HEK293 (cell line): Measurements from ENCODE around the gene DUSP18.

Source experiments
- BCL11B ChIP-seq: fragments of 450-650 bp; formaldehyde crosslinking; IDR thresholded peaks from 2 replicates; pipeline ENCODE4 v1.5.1; 2016; ENCODE audit warnings: low read depth, missing biosample characterization, missing genetic modification characterization
- GFI1B ChIP-seq: fragments of 450-650 bp; formaldehyde crosslinking; IDR thresholded peaks from 2 replicates; pipeline ENCODE4 v1.5.1; 2016; ENCODE audit warnings: missing biosample characterization, missing genetic modification characterization
- KLF8 ChIP-seq: fragments of 450-650 bp; formaldehyde crosslinking; IDR thresholded peaks from 2 replicates; pipeline ENCODE4 v1.5.1; 2016; ENCODE audit warnings: missing biosample characterization, missing genetic modification characterization
- MEIS1 ChIP-seq: sonication (generic); formaldehyde crosslinking; IDR thresholded peaks from 2 replicates; pipeline ENCODE4 v1.8.1; 2022; ENCODE audit warnings: missing genetic modification reagents, mild to moderate bottlenecking, borderline replicate concordance
- REST ChIP-seq: fragments of 450-650 bp; formaldehyde crosslinking; IDR thresholded peaks from 2 replicates; pipeline ENCODE4 v1.5.1; 2016; ENCODE audit warnings: missing biosample characterization, missing genetic modification characterization
- SP7 ChIP-seq: fragments of 450-650 bp; formaldehyde crosslinking; IDR thresholded peaks from 2 replicates; pipeline ENCODE4 v1.5.1; 2016; ENCODE audit warnings: missing biosample characterization, missing genetic modification characterization
- TCF7L2 ChIP-seq: IDR thresholded peaks from 2 replicates; pipeline ENCODE4 v1.6.1; 2011; ENCODE audit warnings: low read depth, mild to moderate bottlenecking, inconsistent platforms, low read length, moderate library complexity, borderline replicate concordance
- ZBTB10 ChIP-seq: fragments of 450-650 bp; formaldehyde crosslinking; IDR thresholded peaks from 2 replicates; pipeline ENCODE4 v1.5.1; 2016; ENCODE audit warnings: missing biosample characterization, missing genetic modification characterization
- ZBTB7A ChIP-seq: fragments of 450-650 bp; formaldehyde crosslinking; IDR thresholded peaks from 2 replicates; pipeline ENCODE4 v1.5.1; 2016; ENCODE audit warnings: low read depth, missing biosample characterization, missing genetic modification characterization
- ZEB2 ChIP-seq: fragments of 450-650 bp; formaldehyde crosslinking; IDR thresholded peaks from 2 replicates; pipeline ENCODE4 v1.5.1; 2016; ENCODE audit warnings: missing biosample characterization, missing genetic modification characterization
- ZNF121 ChIP-seq: fragments of 450-650 bp; formaldehyde crosslinking; IDR thresholded peaks from 2 replicates; pipeline ENCODE4 v1.5.1; 2016; ENCODE audit warnings: missing biosample characterization, missing genetic modification characterization
- ZNF148 ChIP-seq: fragments of 450-650 bp; formaldehyde crosslinking; IDR thresholded peaks from 2 replicates; pipeline ENCODE4 v1.5.0; 2017; ENCODE audit warnings: missing biosample characterization, missing genetic modification characterization, borderline replicate concordance
- ZNF174 ChIP-seq: fragments of 450-650 bp; formaldehyde crosslinking; IDR thresholded peaks from 2 replicates; pipeline ENCODE4 v1.5.0; 2017; ENCODE audit warnings: missing biosample characterization, mild to moderate bottlenecking, missing genetic modification characterization
- ZNF292 ChIP-seq: fragments of 450-650 bp; formaldehyde crosslinking; IDR thresholded peaks from 2 replicates; pipeline ENCODE4 v1.5.1; 2016; ENCODE audit warnings: low read depth, missing biosample characterization, missing genetic modification characterization, borderline replicate concordance
- ZNF341 ChIP-seq: fragments of 450-650 bp; formaldehyde crosslinking; IDR thresholded peaks from 2 replicates; pipeline ENCODE4; 2016; ENCODE audit warnings: low read depth, missing biosample characterization, missing genetic modification characterization
- ZNF488 ChIP-seq: fragments of 450-650 bp; formaldehyde crosslinking; IDR thresholded peaks from 2 replicates; pipeline ENCODE4 v1.5.1; 2016; ENCODE audit warnings: missing biosample characterization, missing genetic modification characterization
- ZNF518A ChIP-seq: fragments of 450-650 bp; formaldehyde crosslinking; conservative IDR thresholded peaks from 2 replicates; pipeline ENCODE4 v1.5.1; 2016; ENCODE audit warnings: low read depth, missing biosample characterization, missing genetic modification characterization
- ZNF530 ChIP-seq: fragments of 450-650 bp; formaldehyde crosslinking; IDR thresholded peaks from 2 replicates; pipeline ENCODE4 v1.5.1; 2016; ENCODE audit warnings: low read depth, missing biosample characterization, missing genetic modification characterization
- ZNF549 ChIP-seq: fragments of 450-650 bp; IDR thresholded peaks from 2 replicates; pipeline ENCODE4 v1.5.1; 2018; ENCODE audit warnings: missing biosample characterization, missing genetic modification characterization, mild to moderate bottlenecking, inconsistent platforms, moderate library complexity
- ZNF621 ChIP-seq: fragments of 450-650 bp; formaldehyde crosslinking; IDR thresholded peaks from 2 replicates; pipeline ENCODE4 v1.5.1; 2017; ENCODE audit warnings: missing biosample characterization, missing genetic modification characterization
- ZNF629 ChIP-seq: fragments of 450-650 bp; formaldehyde crosslinking; IDR thresholded peaks from 2 replicates; pipeline ENCODE4 v1.5.1; 2017; ENCODE audit warnings: missing biosample characterization, missing genetic modification characterization
- ZSCAN4 ChIP-seq: fragments of 450-650 bp; formaldehyde crosslinking; IDR thresholded peaks from 2 replicates; pipeline ENCODE4 v1.5.1; 2017; ENCODE audit warnings: missing biosample characterization, missing genetic modification characterization

Gene DUSP18

GRCh38 chr22:30667494-30668385 lies at the start of gene DUSP18 (continued):
- TF ChIP-seq ZNF148: no peak
- peak; percentile 99 for TF ChIP-seq ZNF341 (tag by site-specific recombination)
- no peak for TF ChIP-seq TCF7L2
- peak; percentile 87; the same call in 1 of the 2 replicates for TF ChIP-seq KLF8 (tag by site-specific recombination)
- TF ChIP-seq ZNF488 (tag by site-specific recombination): no peak
- TF ChIP-seq ZNF549 (tag by site-specific recombination): no peak
- peak; percentile 83; the same call in 1 of the 2 replicates for TF ChIP-seq ZEB2
- TF ChIP-seq SP7 (tag by site-specific recombination): peak; percentile 70
- no peak for TF ChIP-seq ZNF621 (tag by site-specific recombination)
- no peak for TF ChIP-seq MEIS1 (CRISPR knock-in tag)
- 0 out of 2 replicates have a peak, but pooled peaks have one; percentile 11 for TF ChIP-seq ZNF121 (tag by site-specific recombination)
- TF ChIP-seq ZNF292: no peak
- no peak for TF ChIP-seq ZNF174 (tag by site-specific recombination)
- TF ChIP-seq ZNF530 (tag by site-specific recombination): no peak
- no peak; the same call in 1 of the 2 replicates for TF ChIP-seq ZSCAN4 (tag by site-specific recombination)
- TF ChIP-seq ZBTB7A (tag by site-specific recombination): no peak
- peak; percentile 54; the same call in 1 of the 2 replicates for TF ChIP-seq ZBTB10
- no peak for TF ChIP-seq GFI1B (tag by site-specific recombination)
- TF ChIP-seq BCL11B (tag by site-specific recombination): no peak
- TF ChIP-seq ZNF629 (tag by site-specific recombination): peak; percentile 54; the same call in 1 of the 2 replicates
- TF ChIP-seq ZNF518A (tag by site-specific recombination): no peak
- no peak for TF ChIP-seq REST (tag by site-specific recombination)
